HepG2 (cell line): ENCODE results near the gene SMAD3.

Experiments used
- CTCF ChIP-seq: sonication (generic); formaldehyde crosslinking; IDR thresholded peaks from 2 replicates; pipeline ENCODE4 v1.5.0; 2020; ENCODE audit warnings: mild to moderate bottlenecking, missing genetic modification reagents, moderate library complexity
- REL ChIP-seq: sonication (generic); formaldehyde crosslinking; conservative IDR thresholded peaks from 2 replicates; pipeline ENCODE4 v1.8.0; 2022; ENCODE audit warnings: mild to moderate bottlenecking, missing genetic modification reagents, moderate library complexity
- ZNF678 ChIP-seq: sonication (generic); formaldehyde crosslinking; IDR thresholded peaks from 2 replicates; pipeline ENCODE4 v1.4.0; 2020; ENCODE audit warnings: mild to moderate bottlenecking, missing genetic modification reagents
- TF ChIP-seq, protein P1 (sequence below): sonication (generic); formaldehyde crosslinking; IDR thresholded peaks from 2 replicates; pipeline ENCODE4 v1.4.0; 2020; ENCODE audit warnings: missing genetic modification reagents

GRCh38 chr15:67137951-67138848 lies 72.8 kb downstream of the SMAD3 start:
- no peak for TF ChIP-seq REL (CRISPR knock-in tag)
- no peak for TF ChIP-seq CTCF (CRISPR knock-in tag)
- TF ChIP-seq ZNF678 (CRISPR knock-in tag): no peak
- TF ChIP-seq, protein P1, sequence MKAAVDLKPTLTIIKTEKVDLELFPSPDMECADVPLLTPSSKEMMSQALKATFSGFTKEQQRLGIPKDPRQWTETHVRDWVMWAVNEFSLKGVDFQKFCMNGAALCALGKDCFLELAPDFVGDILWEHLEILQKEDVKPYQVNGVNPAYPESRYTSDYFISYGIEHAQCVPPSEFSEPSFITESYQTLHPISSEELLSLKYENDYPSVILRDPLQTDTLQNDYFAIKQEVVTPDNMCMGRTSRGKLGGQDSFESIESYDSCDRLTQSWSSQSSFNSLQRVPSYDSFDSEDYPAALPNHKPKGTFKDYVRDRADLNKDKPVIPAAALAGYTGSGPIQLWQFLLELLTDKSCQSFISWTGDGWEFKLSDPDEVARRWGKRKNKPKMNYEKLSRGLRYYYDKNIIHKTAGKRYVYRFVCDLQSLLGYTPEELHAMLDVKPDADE (CRISPR knock-in tag): no peak
